Measurements from ENCODE around the gene VRTN. TPM values are rescaled to one million over a fixed set of nuclear protein-coding genes. Genes with fewer than 3 reads are reported as not detected.

Gene VRTN
- total and polyA plus RNA-seq, 2 of the 13 experiments (the other 11 are each of a cell fraction or from before 2014, with no cell fraction given), result not detected

GRCh38 chr14:74302634-74303569 lies 45.4 kb upstream of the VRTN start, which contains the start of gene ABCD4:
Gene ABCD4, minus strand, starts transcription at chr14:74302934. Its CDS starts 22 bp downstream, at chr14:74302912.
- FAIRE-seq (peak; percentile 40), DNase-seq (ENCODE audit: low spot score) (peak; percentile 93), ATAC-seq (peak; percentile 99)
- H3K9ac ChIP-seq (ENCODE audit: insufficient read depth, low read depth, low read length), result peak within 1 kb of the TSS; percentile 85
- in situ Hi-C loops (cut with HindIII; ENCODE audit: extremely low pct_ligation_motif_present, low pct_unique_long_range_greater_than_20kb), result no loop called here
- H3K4me3 ChIP-seq (replicated peaks in 1 of 3; ENCODE audit: insufficient read depth in 1 of 3, low read depth in 2 of 3, low read length in 3 of 3), result peak within 1 kb of the TSS; percentile 73 to 94 (median 87)
- POLR2A ChIA-PET, result interaction anchor here (0.5 to 1.7 kb wide), 12 partner anchors 9 to 829 kb away, joined by 3 to 7 read pairs (median 4); partner anchors contain the start of genes ISCA2 and NPC2
- H3K79me2 ChIP-seq (ENCODE audit: insufficient read depth, low read length), result peaks cover 40% of the 10 kb centered on the region
- no peaks in the 10 kb centered on the region for H3K9me3 ChIP-seq (ENCODE audit: low read length)
- H3K27ac ChIP-seq (ENCODE audit: extremely low read length, insufficient read depth, low read length), result peak within 1 kb of the TSS; percentile 83
- TSS peak; percentile 79 for BruUV-seq (replicated peaks)
- no peaks in the 10 kb centered on the region for H3K27me3 ChIP-seq (ENCODE audit: control insufficient read depth in 1 of 2, insufficient read depth in 2 of 2, low read length in 2 of 2)
- peaks cover 36% of the 10 kb centered on the region for H3K4me1 ChIP-seq (ENCODE audit: insufficient read depth, low read length)
- peaks cover 6 to 13% of the 10 kb centered on the region in 2 experiments; a peak in 4 of 5 replicates for H3K36me3 ChIP-seq (replicated peaks in 1 of 2; ENCODE audit: control insufficient read depth in 1 of 2, insufficient read depth in 2 of 2, low read length in 2 of 2)
- WGBS (ENCODE audit: low lambda C conversion rate), result 1% methylated on average over 33 of the region's 61 CpGs
- peak within 1 kb of the TSS; percentile 82 for H3K4me2 ChIP-seq (ENCODE audit: low read depth, low read length)
- peaks cover 11% of the 10 kb centered on the region; the same call in 1 of the 2 replicates for H4K20me1 ChIP-seq (ENCODE audit: insufficient read depth, low read length)
- peak within 1 kb of the TSS; percentile 69 for H2AFZ ChIP-seq (ENCODE audit: low read length)
- intact Hi-C loops (cut with micrococcal nuclease; ENCODE audit: unreplicated experiment), result no loop called here
- CTCF ChIA-PET (ENCODE audit: low intra/inter-chr PET ratio, low total read pairs), result no interaction called here
- TF ChIP-seq FOXO1 (CRISPR knock-in tag; IDR thresholded peaks at IDR 0.05), result peak; percentile 75
- TF ChIP-seq LCORL (IDR thresholded peaks at IDR 0.05), result no peak
- 0 out of 2 replicates have a peak, but pooled peaks have one; percentile 71 for TF ChIP-seq LCORL (CRISPR knock-in tag; IDR thresholded peaks at IDR 0.05)
- TF ChIP-seq GTF3A (CRISPR knock-in tag; conservative IDR thresholded peaks at IDR 0.05), result no peak
- TF ChIP-seq PHF5A (CRISPR knock-in tag; IDR thresholded peaks at IDR 0.05; ENCODE audit: low read depth, unreplicated experiment), result peak; percentile 32
- no peak; the same call in 1 of the 2 replicates for TF ChIP-seq ZSCAN20 (CRISPR knock-in tag; IDR thresholded peaks at IDR 0.05; ENCODE audit: borderline replicate concordance)
- no peak for TF ChIP-seq PLSCR1 (CRISPR knock-in tag; IDR thresholded peaks at IDR 0.05; ENCODE audit: borderline replicate concordance)
- no peak for TF ChIP-seq ZNF362 (CRISPR knock-in tag; IDR thresholded peaks at IDR 0.05; ENCODE audit: borderline replicate concordance)
- no peak for TF ChIP-seq SNAPC4 (CRISPR knock-in tag; IDR thresholded peaks at IDR 0.05)
- no peak for TF ChIP-seq ISX (CRISPR knock-in tag; conservative IDR thresholded peaks at IDR 0.05)
- TF ChIP-seq DMTF1 (CRISPR knock-in tag; IDR thresholded peaks at IDR 0.05), result no peak
- peak; percentile 90 for TF ChIP-seq GZF1 (CRISPR knock-in tag; IDR thresholded peaks at IDR 0.05)
- peak; percentile 51; the same call in 1 of the 2 replicates for TF ChIP-seq KMT2B (CRISPR knock-in tag; IDR thresholded peaks at IDR 0.05)

Data from HepG2 (cell line).